Activated CD4-positive, CD25-positive, alpha-beta regulatory T cell treated with anti-CD3 and anti-CD28 coated beads, Interleukin-2, amount 50 U/mL, for 72 hours (primary cell): ENCODE data around the gene ZDHHC3.
"Not testable (repeated sequence)": the region's sequence is repeated elsewhere in the genome, so short reads cannot be mapped to it uniquely, and the experiment has no call there.

Source experiments
- DNase-seq: peaks from one replicate; pipeline ENCODE4 v3.0.0; 2021

The ZDHHC3 gene

GRCh38 chr3:44963571-44964325 lies 12.2 kb downstream of the ZDHHC3 start:
- DNase-seq, result no peak

- no peak for DNase-seq
Observed at GRCh38 chr3:44962621-44963393, 13.2 kb downstream of the ZDHHC3 start.

- no peak for DNase-seq
Observed at GRCh38 chr3:44961888-44962287, 14.1 kb downstream of the ZDHHC3 start.

- DNase-seq, result no peak
Observed at GRCh38 chr3:44960387-44961026, 15.5 kb downstream of the ZDHHC3 start.

- no peak for DNase-seq
Observed at GRCh38 chr3:44958386-44958785, 17.6 kb downstream of the ZDHHC3 start.

- DNase-seq, result no peak
Observed at GRCh38 chr3:44957986-44958385, 18.0 kb downstream of the ZDHHC3 start.

- DNase-seq, result no peak
Observed at GRCh38 chr3:44955917-44956316, 20.1 kb downstream of the ZDHHC3 start.

- no peak for DNase-seq
Observed at GRCh38 chr3:44954962-44955361, 21.0 kb downstream of the ZDHHC3 start.

- no peak for DNase-seq
Observed at GRCh38 chr3:44954304-44954703, 21.7 kb downstream of the ZDHHC3 start.

- DNase-seq, result no peak
Observed at GRCh38 chr3:44952689-44953088, 23.3 kb downstream of the ZDHHC3 start.

GRCh38 chr3:44950275-44950734 lies 25.7 kb downstream of the ZDHHC3 start:
- DNase-seq, result no peak

- not testable (repeated sequence) for DNase-seq
Observed at GRCh38 chr3:44949770-44950169, 26.2 kb downstream of the ZDHHC3 start.

- DNase-seq, result no peak
Observed at GRCh38 chr3:44948239-44948638, 27.7 kb downstream of the ZDHHC3 start.

GRCh38 chr3:44942202-44942921 lies 33.6 kb downstream of the ZDHHC3 start:
- DNase-seq, result no peak

- DNase-seq, result no peak
Observed at GRCh38 chr3:44939581-44940036, 36.4 kb downstream of the ZDHHC3 start.

GRCh38 chr3:44932986-44933944 lies 42.7 kb downstream of the ZDHHC3 start:
- DNase-seq, result no peak

- DNase-seq, result no peak
Observed at GRCh38 chr3:44932271-44932670, 43.7 kb downstream of the ZDHHC3 start.

GRCh38 chr3:44931791-44932190 lies 44.2 kb downstream of the ZDHHC3 start:
- no peak for DNase-seq

GRCh38 chr3:44930911-44931310 lies 45.1 kb downstream of the ZDHHC3 start:
- DNase-seq, result no peak

- DNase-seq, result no peak
Observed at GRCh38 chr3:44929782-44930181, 46.2 kb downstream of the ZDHHC3 start.

GRCh38 chr3:44927371-44927770 lies 48.6 kb downstream of the ZDHHC3 start:
- DNase-seq, result no peak

- DNase-seq, result no peak
Observed at GRCh38 chr3:44926921-44927320, 49.1 kb downstream of the ZDHHC3 start.
